Measurements from ENCODE around the gene MBD3.

Gene MBD3

DNA sequence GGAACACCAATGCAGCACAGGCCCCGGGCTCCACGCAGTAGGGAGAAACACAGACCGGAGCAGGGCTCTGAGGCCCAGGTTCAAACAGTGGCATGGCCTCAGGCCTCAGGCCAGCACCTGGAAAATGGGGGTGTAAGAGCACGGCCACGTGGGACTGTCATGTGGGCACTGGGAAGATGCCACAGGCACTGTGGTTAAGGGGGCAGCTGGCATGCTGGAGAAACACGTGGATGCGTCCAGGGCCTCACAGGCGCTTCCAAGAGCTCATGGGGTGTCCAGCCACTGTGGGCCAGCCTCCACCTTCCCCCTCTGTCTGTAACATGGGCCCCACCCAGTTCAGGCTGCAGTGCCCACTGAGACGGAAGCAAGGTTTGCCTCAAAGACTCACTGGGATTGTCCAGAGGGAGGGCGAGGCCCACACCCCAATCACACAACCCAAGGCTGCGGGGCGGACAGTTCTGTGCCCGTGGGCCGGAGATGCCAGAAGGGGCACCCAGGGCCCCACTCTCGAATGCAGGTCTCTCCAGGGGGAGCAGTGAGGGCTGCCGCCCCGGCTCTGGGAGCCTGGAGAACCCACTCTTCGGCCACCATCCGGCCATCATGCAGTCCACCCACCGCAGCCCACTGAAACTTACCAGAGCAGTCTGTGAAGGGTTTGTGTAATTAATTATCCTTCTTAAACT is 6.3 kb upstream of the MBD3 start:
- DNase-seq (ENCODE audit: low read depth in 3 of 3) = no peak

DNA sequence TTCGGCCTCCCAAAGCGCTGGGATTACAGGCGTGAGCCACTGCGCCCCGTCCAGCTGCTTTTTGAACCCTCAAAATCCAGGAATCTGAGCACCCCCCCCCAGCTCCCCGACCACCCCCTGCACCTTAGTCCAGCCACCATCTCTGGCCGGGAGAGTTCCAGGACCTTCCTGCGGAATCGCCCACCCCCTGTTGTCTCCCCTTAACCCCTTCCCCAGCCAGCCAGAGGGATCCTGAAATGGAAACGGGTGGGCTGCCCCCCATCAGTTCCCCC is 772 bp upstream of the MBD3 start:
- DNase-seq (ENCODE audit: low read depth in 3 of 3) = no peak

DNA sequence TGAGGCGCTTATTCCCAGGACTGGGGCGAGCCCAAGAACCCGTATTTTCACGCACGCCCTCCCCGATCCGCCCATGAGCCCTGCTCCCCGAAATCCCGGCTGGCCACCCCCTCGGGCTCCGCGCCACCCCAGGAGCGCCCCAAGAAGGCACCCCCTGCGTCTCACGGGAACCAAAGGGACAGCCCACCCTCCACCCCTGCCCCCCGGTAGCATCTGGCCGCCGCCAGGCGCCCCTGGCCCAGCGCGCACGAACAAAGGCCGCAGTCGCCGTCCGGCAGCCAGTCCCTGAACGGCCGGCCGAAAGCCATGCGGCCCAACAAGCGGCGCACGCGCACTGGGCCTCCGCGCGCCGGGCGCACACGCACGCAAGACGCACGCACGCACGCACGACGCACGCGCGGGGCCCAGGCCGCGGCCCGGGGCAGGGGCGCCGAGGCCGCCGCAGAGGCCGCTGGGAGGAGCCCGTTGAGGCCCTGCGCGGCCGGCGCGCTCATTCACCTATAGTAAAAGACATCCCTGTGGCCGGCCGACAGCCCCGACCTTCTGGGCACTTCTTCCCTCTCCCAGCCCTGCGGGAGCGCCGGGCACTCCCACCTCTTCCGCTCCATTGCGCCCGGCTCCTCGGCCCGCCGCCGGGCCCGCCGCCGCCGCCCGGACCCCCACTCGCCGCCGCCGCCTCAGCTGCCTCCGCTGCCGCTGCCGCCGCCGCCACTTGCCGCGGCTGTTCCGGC is 476 bp downstream of the MBD3 start:
- DNase-seq (ENCODE audit: low read depth in 3 of 3) = peak; percentile 64 to 73 (median 68)

DNA sequence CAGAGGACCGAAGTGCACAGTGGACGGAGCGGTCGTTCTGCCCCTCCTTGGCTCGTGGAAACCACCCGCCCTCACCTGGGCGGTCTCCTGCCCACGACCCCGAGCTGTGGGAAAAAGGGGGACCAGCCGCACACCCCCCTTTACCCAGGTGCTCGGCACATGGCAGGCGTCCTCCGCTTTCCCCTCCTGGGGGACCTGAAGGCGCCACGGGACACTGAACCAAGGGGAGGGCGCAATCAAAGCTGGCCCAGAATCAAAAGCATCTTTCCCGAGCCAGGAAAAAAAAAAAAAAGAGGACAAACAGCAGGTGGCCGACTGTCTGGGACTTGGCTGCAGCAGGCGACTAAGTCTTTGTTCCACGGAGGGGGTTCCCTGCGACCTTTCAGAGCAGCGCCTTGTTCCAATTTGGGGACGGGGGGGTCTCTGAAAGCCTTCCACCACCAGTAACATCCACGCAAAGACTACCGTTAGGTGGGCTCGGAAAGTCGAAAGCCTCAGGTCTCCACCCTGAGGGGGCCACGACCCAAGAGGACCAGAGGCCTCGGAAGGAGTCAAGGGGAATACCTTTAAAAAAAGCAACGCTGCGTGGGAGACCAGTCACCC is 1.1 kb downstream of the MBD3 start:
- no peak for DNase-seq (ENCODE audit: low read depth in 3 of 3)

DNA sequence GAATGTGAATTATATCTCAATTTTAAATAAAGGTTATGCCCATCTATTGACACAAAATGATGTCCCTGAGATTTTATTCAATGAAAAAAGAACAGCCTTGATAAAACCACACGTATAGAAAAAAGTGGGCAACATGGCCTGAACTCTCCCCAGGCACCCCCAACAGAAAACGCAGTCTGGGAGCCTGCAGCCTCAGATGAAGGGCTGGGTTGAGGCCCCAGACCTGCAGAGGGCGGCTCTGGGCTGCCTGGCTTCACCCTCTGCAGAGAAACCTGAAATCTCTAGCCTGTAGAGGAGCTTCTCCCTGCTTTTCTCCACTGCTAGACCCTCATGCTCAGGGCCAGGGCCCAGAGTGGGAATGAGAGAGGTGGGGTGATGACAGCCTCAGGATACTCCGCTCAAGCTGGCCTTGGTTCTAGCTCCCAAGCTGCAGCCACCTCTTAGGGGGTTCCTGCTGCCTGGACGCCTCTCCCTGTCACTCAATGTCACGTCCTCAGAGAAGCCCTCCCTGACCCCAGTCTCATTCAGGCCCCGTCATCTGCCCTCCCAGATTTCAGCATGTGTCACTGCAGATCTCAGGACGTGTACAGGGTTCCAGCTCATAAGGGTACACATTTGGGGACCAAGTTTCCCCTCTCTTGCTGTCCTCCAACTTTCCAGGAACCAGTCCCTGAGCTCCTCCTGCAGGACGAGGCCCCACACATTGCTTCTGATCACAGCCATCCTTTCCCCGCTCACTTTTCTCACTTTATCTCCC is 1.8 kb downstream of the MBD3 start:
- DNase-seq (ENCODE audit: low read depth in 3 of 3) = peak in 1 of 3 experiments; percentile 30

DNA sequence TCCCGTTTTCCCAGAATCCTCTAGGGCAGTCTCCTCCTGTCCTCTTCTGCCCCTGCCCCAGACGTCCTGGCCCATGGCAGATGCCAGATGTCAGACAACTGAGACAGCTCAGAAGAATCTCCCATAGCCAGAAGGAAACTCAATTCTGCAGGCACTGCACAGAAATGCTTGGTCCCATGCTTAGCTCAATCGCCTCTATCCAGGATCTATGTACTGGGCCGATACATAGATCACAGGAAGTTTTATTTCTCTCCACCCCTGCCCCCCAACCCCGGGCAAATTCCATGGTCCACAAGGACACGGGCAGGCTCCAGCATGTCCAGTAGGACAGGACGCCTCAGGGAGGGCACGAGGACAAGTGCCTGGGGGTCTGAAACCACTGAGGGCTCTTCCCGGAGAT is 4.8 kb downstream of the MBD3 start:
- no peak for DNase-seq (ENCODE audit: low read depth in 3 of 3)

DNA sequence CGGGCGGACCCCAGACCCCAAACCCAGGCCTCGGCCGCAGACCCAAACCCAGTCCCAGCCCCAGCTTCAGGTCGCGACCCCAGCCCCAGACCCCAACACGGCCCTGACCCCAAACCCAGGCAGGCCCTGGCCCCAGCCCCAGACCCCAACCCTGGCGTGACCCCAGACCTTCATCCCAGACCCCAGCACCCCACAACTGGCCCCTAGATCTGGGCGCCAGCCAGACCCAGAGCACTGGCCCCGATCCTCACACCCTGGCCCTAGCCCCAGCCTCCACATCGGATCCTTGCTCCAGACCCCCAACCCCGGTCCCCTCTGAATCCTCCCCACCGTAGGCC is 7.5 kb downstream of the MBD3 start:
- DNase-seq (ENCODE audit: low read depth in 3 of 3) = no peak

DNA sequence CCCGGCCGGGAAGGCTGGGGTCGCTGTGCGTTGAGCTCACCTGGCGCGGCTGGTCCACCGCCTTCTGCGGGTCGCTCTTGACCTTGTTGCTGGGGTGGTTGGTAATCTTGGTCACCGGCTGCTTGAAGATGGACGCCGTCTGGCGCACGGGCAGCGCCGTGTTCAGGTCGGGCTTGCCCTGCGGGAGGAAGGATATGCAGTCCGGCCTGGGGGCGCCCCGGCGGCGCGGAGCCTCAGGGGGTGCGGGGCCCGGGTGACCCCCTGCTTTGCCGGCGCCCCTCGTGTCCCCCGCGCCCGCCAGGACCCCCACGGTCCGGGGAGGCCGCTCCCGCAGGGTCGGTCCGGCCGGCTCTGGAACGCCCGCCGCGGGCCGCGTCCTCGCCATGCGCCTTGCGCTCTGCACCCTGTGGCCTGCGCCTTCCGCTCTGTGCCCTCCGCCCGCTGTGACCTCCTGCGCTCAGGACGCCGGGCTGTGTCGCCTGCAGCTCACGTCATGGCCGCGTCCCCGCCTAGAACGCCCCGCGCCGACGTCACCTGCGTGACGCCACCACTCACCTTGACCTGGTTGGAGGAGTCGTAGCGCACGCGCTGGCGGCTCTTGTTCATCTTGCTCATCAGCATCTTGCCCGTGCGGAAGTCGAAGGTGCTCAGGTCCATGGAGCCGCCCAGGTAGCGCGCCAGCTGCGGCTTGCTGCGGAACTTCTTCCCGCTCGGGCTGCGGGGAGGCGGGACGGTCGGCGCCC is 8.0 kb downstream of the MBD3 start:
- no peak for DNase-seq (ENCODE audit: low read depth in 3 of 3)

DNA sequence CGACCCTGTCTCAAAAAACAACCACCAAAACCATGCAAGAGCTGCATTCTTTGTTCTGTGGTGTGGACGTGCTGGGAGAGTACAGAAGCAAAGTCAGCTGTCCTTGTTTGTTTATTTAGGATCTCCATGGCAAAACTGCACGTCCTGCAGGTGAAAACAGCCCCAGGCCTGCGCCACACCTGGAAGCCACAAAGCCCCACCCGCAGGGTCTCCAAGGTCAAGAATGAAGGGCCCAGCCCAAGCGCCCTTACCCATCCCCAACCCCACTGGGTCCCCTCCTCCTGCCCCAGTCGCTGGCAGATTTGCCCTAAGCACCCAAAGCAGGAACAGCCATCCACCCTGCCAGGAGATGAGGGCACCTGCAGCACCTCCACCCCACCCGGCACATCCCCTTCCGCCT is 10.5 kb downstream of the MBD3 start:
- no peak for DNase-seq (ENCODE audit: low read depth in 3 of 3)

DNA sequence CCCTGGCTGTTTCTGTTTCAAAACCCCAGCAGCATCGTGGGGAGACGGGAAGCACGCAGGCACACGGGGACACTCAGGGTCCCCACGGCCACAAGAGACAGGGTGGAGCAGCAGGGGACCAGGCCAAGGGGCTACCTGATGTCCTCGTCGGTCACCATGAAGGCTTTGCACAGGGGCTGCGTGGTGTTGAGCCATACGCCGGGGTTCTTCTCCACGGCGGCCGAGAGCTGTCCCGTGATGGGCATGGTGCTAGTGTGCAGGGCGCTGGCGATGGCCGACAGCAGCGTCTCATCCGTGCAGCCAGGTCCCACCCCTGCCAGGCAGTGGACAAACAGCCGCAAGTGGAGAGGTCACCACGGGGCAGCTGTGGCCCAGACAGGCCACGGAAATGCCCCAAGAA is 11.7 kb downstream of the MBD3 start:
- DNase-seq (ENCODE audit: low read depth in 3 of 3) = no peak

DNA sequence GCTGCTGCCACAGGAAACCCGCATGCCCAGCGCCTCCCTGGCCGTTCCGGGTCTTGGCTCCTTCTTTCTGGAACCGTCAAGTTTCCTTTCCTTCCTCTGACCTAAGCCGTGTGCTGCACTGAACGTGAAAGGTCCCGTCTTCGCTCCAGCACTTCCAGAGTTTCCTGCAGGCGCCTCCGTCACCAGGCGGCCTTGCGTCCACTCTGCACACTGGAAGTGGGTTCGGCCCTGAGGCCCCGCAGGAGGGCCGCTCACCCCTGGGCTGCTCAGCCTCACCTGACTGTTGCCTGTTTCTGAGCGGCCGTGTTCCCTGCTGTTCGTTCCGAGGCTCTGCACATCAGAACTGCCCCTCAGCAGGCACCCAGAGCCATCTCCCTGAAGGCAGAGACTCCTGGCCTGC is 12.3 kb downstream of the MBD3 start:
- no peak for DNase-seq (ENCODE audit: low read depth in 3 of 3)

DNA sequence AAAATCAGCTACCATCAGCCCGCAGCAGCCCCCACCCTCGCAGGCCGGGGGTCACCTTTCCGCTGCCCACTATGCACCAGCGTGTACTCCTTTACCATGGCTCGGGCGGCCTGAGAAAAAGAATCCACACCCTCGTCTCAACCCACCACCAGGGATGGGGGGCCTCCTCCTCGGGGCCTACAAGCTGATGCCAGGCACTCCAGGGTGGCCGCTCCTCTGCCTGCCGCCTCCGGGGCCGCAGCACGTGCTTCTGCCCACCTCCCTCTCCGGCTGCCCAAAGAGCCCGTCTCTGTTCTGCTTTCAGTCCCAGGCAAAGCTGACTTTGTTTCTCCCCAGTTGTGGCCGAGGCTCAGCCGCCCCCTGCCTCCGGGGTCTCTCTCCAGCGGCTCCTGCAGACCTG is 13.4 kb downstream of the MBD3 start:
- no peak for DNase-seq (ENCODE audit: low read depth in 3 of 3)

DNA sequence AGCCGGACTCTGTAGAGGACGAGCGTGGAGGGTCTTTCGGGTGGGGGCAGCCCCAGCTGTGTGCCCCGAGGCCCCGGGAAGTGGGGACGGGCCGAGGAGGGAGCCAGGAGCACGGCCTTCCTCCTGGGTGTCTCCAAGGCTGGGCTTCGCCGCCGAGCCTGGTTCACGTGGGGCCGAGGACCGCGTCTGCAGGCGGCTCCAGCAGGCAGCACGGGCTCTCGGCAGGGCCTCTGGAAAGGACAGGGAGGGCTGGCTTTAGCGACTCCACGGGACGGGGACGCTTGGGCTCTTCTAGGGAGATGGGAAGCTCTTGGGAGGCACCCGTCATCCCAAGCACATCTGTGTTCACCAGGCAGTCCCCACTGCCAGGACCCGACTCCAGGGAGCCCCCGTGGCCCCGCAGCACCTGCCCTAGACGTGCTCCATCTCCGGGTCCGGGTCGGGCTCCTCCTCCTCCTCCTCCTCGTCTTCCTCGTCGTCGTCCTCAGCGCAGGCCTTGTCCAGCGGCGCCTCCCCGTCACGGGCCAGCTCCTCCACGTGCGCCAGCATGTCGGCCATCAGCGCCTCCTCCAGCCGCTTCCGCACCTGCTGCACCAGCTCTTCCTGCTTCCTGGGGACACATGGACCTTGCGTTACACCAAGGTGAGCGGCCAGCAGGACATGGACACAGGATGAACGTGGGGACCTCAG is 14.6 kb downstream of the MBD3 start:
- no peak for DNase-seq (ENCODE audit: low read depth in 3 of 3)

DNA sequence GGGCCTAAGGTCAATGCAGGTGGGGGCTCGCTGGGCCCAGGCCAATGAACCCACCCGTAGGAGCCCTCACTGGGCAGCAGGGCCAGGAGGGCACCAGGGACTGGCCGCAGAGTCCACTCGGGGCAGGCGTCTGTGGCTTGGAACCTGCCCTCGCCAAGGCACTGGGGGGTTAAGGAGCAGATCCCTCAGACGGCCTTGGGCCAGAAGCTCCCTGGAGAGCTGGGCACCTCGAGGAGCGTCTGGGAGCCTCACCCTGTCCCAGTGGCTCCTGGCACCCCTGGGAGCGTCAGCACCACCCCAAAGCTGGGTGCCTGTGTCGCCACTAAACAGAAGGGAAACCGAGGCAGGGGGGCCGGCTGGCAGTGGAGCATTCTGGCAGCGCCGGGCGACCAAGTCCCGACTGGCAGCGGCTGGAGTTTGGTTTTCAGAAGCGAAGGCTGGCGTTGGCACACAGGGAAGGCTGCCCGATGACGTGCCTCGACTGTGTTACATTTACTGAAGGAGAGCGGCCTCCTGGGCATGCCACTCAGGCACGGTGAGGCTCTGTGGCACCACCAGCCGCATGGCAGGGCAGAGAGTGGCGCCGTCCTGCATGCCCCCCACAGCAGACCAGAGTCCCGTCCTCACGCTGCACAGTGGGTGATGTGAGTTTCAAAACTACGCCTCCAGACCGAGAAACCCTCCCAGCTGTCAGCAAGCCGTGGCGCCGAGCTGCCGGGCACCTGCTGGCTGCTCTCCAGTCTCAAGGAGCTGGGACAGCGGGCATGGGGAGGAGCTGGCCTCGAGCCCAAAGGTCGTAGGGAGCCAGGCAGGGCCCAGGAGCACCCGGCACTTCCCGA is 15.4 kb downstream of the MBD3 start:
- DNase-seq (ENCODE audit: low read depth in 3 of 3) = no peak

DNA sequence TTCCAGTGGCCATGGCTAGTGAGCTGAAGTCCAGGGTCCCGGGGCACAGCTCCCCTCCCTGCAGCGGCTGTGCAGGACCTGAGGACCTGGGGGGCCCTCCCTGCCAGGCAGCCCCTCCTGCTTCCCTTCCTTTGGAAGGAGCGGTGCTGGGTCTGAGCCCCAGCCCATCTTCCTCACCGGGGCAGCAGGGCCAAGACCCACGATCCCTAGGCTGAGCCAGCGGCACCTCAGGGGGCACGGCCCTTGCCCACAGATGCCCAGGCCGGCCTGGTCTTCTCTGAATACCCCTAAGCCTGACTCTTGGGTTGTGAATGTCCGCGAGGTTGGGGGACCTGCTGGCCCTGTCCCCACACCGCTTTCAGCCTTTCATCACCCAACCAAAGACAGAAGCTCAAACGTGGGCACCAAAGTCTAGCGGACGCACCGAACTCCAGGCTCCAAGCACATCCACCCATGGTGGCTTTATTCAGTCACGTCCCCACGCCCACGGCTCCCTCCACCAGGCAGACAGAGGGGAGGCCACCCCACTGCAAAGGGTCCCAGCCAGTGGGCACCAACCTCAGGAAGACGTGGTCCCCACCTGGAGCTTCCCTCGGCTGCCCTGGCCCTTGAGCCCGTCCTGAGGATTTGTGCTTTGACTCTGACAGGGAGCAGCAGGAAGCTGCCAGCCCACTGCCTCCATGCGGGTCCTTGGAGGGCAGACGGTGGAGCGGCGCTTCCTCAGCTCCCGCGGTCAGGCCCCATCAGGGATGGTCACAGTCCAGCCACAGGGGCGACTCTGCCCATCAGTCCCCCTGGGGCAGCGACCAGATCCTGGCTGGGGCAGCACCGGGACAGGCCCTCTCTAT is 16.2 kb downstream of the MBD3 start:
- no peak for DNase-seq (ENCODE audit: low read depth in 3 of 3)

DNA sequence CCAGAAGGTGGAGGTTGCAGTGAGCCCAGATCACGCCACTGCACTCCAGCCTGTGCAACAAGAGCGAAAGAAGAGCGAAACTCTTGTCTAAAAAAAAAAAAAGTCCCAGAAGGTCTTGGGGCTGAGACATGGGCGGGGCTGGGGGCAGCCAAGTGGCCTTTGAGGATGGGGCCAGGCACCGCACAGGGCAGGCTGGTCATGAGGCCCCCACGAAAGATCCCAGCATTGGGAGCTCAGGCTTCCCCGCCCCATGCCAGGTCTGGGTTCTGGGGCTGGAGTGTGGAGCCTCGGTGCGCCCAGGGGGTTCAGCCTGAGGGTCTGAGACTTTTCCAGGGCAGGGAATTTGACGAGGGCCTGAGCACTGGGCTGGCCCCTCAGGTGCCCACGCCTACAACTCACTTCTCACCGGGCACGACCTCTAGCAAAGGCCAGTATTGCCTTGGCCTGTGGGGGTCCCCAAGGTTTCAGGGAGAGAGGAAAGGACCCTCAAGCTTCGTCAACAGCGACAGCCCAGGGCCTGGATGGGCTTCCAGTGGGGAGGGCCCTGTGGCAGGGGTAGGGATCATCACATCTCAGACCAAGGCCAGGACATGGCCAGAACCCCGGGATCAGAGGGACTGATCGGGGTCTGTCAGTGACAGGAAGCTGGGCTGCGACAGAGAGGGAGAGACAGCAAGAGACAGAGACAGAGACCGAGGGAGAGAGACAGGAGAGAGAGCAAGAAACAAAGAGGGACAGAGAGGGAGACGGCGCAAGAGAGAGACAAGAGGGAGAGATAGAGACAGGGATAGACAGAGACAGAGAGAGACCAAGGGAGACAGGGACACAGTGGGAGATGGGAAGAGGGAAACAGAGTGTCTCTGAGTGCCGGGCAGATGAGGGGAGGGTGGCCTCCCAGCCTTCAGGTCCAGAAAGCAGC is 17.1 kb downstream of the MBD3 start:
- no peak for DNase-seq (ENCODE audit: low read depth in 3 of 3)

DNA sequence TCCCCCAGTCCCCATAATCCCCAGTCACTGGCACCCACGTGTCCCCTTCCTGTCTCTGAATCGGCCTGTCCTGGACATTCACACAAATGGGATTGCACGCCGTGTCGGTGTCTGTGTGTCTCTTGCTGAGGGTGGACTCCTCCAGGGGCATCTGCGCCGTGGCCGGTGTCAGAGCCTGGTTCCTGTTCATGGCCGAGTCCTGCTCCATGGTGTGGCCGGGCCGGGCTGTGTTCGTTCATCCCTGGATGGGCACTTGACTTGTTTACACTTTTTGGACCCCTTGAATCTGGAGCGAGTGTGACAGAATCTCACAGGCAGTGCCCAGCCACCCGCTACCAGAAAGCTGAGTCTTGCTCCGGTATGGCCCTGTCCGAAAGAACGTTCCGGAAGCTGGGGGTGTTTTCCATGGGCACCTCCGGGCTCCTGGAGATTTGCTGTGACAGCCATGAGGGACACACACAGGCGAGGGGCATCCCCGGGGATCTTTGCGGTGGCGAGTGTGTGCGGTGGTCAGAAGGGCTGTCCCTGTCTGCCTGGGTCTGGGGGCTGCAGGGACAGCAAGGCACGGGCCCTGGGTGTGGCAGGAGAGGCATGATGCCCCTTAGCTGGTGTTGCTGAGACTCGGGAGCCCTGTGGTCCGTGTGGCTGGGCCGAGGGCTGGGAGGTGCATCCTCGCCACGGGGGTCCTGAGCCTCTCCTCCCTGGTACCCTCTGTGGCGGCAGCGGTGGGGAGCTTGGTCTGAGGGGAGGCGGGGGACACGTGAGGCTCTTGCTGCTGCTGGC is 18.1 kb downstream of the MBD3 start:
- DNase-seq (ENCODE audit: low read depth in 3 of 3) = no peak

DNA sequence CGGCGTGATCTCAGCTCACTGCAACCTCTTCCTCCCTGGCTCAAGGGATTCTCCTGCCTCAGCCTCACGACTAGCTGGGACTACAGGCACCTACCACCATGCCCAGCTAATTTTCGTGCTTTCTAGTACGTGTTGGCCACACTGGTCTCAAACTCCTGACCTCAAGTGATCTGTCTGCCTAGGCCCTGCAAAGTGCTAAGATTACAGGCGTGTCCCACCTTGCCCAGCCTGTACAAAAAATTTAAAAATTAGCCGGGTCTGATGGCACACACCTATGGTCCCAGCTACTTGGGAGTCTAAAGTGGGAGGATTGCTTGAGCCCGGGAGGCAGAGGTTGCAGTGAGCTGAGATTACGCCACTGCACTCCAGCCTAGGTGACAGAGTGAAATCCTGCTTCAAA is 19.9 kb downstream of the MBD3 start:
- DNase-seq (ENCODE audit: low read depth in 3 of 3) = no peak

Measured in stimulated activated CD4-positive, alpha-beta T cell treated with anti-CD3 and anti-CD28 coated beads, TNF-alpha, amount 100 ng/mL, for 4 hours (primary cell).